Parathyroid adenoma (tissue), 2 donors: ENCODE data around the gene MED9.

Source experiments
- H2AFZ ChIP-seq: fragments of 300-600 bp; sonication (generic); one replicate; pipeline ENCODE4 v1.7.0; 2017; ENCODE audit warnings: antibody characterized with exemption, mild to moderate bottlenecking
- H3K27ac ChIP-seq: fragments of 300-600 bp; sonication (generic); one replicate; pipeline ENCODE4 v1.7.0; 2017
- H3K27me3 ChIP-seq: fragments of 300-600 bp; sonication (generic); one replicate; pipeline ENCODE4 v1.7.0; 2017; ENCODE audit warnings: low read length; ENCODE audit not compliant: control insufficient read depth, insufficient read depth
- H3K36me3 ChIP-seq: fragments of 300-600 bp; sonication (generic); one replicate; pipeline ENCODE4 v1.7.0; 2017; ENCODE audit warnings: low read length; ENCODE audit not compliant: control insufficient read depth, insufficient read depth
- H3K4me1 ChIP-seq: fragments of 300-600 bp; sonication (generic); one replicate; pipeline ENCODE4 v1.7.0; 2017; ENCODE audit warnings: control low read depth
- H3K4me2 ChIP-seq: fragments of 300-600 bp; sonication (generic); one replicate; pipeline ENCODE4 v1.7.0; 2017; ENCODE audit warnings: low read length
- H3K4me3 ChIP-seq: fragments of 300-600 bp; sonication (generic); one replicate; pipeline ENCODE4 v1.7.0; 2017; ENCODE audit warnings: low read depth, low read length
- H3K79me2 ChIP-seq: fragments of 300-600 bp; sonication (generic); one replicate; pipeline ENCODE4 v1.7.0; 2017; ENCODE audit warnings: control low read depth
- H3K9ac ChIP-seq: fragments of 300-600 bp; sonication (generic); one replicate; pipeline ENCODE4 v1.7.0; 2017; ENCODE audit warnings: mild to moderate bottlenecking
- H3K9me3 ChIP-seq: fragments of 300-600 bp; sonication (generic); one replicate; pipeline ENCODE4 v1.7.0; 2017; ENCODE audit warnings: low read length; ENCODE audit not compliant: control insufficient read depth
- TF ChIP-seq, protein P1 (sequence below): fragments of 300-600 bp; sonication (generic); IDR thresholded peaks from one replicate; pipeline ENCODE4 v1.7.0; 2017; ENCODE audit warnings: antibody characterized with exemption, mild to moderate bottlenecking
- donor health status: primary hyperparathyroidism.

Gene MED9

DNA sequence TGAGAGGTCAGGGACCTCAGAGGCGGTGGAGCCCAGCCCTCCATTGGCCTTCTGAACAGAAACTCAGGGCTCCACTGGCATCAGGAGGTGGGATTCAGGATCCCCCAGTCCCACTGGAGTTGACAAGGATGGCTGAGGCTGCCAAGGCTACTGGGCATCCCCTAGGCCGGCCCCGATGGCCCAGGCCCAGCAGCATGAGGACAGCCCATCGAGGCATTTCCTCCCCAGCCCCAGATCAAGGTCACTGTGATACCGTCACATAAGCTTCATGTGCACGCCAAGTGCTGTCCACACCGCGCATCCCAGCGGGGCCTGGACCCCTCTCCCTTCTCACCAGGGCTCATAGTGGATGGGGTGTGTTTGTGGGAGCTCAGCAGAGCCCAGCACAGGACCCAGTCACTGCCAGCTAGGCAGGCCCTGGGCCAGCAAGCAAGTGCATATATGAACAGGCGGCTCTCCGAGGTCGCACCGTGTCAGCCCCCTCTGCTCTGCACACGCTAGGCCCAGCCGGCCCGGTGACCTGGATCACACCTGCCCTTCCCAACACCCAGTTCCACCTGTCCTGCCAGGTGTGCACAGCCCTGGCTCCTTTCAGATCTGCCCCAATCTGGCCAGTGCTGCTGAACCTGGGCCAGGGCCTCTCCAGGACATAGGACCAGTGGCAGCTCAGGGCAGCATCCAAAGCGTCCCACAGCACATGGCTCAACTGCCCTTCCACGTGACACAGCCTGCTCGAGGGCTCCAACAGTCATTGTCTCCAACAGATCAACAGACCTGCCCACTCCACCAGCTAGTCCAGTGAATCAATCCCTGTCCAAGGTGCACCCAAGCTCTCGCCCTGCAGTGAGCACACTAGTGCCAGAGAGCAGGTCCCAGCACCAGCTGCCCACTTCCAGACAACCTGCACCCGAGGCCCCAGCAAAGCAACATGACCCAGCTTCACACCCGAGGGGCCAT lies 52.2 kb downstream of the MED9 start:
- TF ChIP-seq, protein P1, sequence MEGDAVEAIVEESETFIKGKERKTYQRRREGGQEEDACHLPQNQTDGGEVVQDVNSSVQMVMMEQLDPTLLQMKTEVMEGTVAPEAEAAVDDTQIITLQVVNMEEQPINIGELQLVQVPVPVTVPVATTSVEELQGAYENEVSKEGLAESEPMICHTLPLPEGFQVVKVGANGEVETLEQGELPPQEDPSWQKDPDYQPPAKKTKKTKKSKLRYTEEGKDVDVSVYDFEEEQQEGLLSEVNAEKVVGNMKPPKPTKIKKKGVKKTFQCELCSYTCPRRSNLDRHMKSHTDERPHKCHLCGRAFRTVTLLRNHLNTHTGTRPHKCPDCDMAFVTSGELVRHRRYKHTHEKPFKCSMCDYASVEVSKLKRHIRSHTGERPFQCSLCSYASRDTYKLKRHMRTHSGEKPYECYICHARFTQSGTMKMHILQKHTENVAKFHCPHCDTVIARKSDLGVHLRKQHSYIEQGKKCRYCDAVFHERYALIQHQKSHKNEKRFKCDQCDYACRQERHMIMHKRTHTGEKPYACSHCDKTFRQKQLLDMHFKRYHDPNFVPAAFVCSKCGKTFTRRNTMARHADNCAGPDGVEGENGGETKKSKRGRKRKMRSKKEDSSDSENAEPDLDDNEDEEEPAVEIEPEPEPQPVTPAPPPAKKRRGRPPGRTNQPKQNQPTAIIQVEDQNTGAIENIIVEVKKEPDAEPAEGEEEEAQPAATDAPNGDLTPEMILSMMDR = no peak
- H3K9me3 ChIP-seq = no peaks in the 10 kb centered on the region
- H3K79me2 ChIP-seq = peaks cover 12% of the 10 kb centered on the region
- no peak overlapping the region for H3K9ac ChIP-seq
- no peak overlapping the region for H3K4me2 ChIP-seq
- H3K4me3 ChIP-seq = no peak overlapping the region
- no peak overlapping the region for H3K27ac ChIP-seq
- no peak overlapping the region for H2AFZ ChIP-seq
- no peaks in the 10 kb centered on the region for H3K4me1 ChIP-seq
- no peaks in the 10 kb centered on the region for H3K36me3 ChIP-seq
- no peaks in the 10 kb centered on the region for H3K27me3 ChIP-seq

DNA sequence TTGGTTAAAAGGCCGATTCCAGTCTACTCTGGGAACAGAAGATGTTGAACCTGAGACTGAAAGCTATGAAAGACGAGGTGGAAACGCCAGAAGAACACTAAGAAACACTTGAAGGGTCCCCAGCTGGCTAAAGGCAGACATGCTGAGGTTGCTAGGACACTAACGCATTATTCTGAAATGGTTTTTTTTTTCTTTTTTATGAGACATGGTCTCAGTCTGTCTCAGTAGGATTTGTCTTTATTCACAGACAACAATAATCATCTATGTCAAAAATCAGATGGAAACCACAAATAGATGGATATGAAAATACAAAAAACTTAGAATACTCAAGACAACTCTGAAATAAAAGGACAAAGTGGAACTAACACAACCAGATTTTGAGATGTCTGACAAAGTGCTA lies 54.4 kb downstream of the MED9 start:
- H2AFZ ChIP-seq = no peak overlapping the region
- H3K27me3 ChIP-seq = no peaks in the 10 kb centered on the region
- no peak overlapping the region for H3K4me2 ChIP-seq
- no peak overlapping the region for H3K9ac ChIP-seq
- H3K4me3 ChIP-seq = no peak overlapping the region
- peaks cover 12% of the 10 kb centered on the region for H3K79me2 ChIP-seq
- no peaks in the 10 kb centered on the region for H3K9me3 ChIP-seq
- H3K4me1 ChIP-seq = peaks cover 7% of the 10 kb centered on the region
- H3K27ac ChIP-seq = no peak overlapping the region
- no peaks in the 10 kb centered on the region for H3K36me3 ChIP-seq
- TF ChIP-seq, protein P1 = no peak

DNA sequence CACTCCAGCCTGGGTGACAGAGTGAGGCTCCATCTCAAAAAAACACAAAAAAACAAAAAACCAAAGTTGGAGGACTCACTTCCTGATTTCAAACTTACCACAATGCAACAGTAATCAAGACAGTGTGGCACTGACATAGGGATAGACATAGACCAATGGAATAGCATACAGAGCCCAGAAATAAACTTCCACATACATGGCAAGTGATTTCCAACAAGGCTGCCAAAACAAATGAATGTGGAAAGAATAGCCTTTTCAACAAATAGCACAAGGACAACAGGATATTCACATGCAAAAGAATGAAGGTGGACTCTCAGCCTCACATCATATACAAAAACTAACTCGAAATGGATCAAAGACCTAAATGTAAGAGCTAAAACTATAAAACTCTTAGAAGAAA lies 56.2 kb downstream of the MED9 start:
- Histone ChIP-seq H3K9ac (no peak overlapping the region), H3K9me3 (no peaks in the 10 kb centered on the region), H3K27me3 (no peaks in the 10 kb centered on the region), H3K27ac (no peak overlapping the region), H3K4me3 (no peak overlapping the region), H3K79me2 (peaks cover 9% of the 10 kb centered on the region), H3K36me3 (no peaks in the 10 kb centered on the region), H3K4me1 (peaks cover 7% of the 10 kb centered on the region), H3K4me2 (no peak overlapping the region), H2AFZ (no peak overlapping the region)
- TF ChIP-seq, protein P1 = no peak

DNA sequence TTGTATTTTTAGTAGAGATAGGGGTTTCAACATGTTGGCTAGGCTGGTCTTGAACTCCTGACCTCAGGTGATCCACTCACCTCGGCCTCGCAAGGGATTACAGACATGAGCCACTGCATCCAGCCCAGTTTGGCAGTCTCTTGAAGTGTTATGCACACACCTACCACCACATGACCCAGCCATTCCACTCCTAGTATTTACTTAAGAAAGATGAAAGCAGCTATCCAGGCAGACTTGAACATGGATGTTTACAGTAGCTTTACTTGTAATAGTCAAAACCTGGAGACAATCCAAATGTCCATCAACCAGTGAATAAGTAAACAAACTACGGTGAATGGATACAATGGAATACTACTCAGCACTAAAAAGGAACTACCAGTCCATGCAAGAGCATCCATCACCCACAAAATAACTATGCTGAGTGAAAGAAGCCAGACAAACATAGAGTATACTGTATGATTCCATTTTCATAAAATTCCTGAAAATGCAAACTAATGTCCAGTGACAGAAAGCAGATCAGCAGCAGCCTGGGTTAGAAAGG lies 57.2 kb downstream of the MED9 start:
- no peak overlapping the region for H3K9ac ChIP-seq
- H3K36me3 ChIP-seq = no peaks in the 10 kb centered on the region
- no peaks in the 10 kb centered on the region for H3K9me3 ChIP-seq
- no peak overlapping the region for H3K4me3 ChIP-seq
- no peaks in the 10 kb centered on the region for H3K27me3 ChIP-seq
- H3K27ac ChIP-seq = no peak overlapping the region
- TF ChIP-seq, protein P1 = no peak
- peaks cover 2% of the 10 kb centered on the region for H3K79me2 ChIP-seq
- H2AFZ ChIP-seq = no peak overlapping the region
- peaks cover 7% of the 10 kb centered on the region for H3K4me1 ChIP-seq
- no peak overlapping the region for H3K4me2 ChIP-seq
